Natural killer cell treated with Interleukin-12 subunit alpha and Interleukin-12 subunit beta and Interleukin-15 and Interleukin-18, amount 100 ng/mL, for 72 hours (primary cell): ENCODE data around the gene GALNS. TPM values are rescaled to one million over a fixed set of nuclear protein-coding genes. Genes with fewer than 3 reads are reported as not detected.

Experiments used
- ATAC-seq, 2 donors: fragments of 150-1000 bp; cut with Tn5 transposase in 1 of 2; sonication (Bioruptor Pico), chemical (Tn5 transposase) in 1 of 2; 2 replicates each; pipeline ENCODE4 v1.10.0; 2021
- DNase-seq: peaks from one replicate; pipeline ENCODE4 v3.0.0; 2022; ENCODE audit warnings: low spot score
- H3K27ac Mint-ChIP-seq, 2 donors: 1 replicate in 1 of 2; 2 replicates in 1 of 2; pipeline ENCODE4 v1.8.0; 2022; ENCODE audit warnings: mixed read lengths in 2 of 2, mild to moderate bottlenecking in 1 of 2, moderate library complexity in 1 of 2
- H3K27me3 Mint-ChIP-seq, 2 donors: 1 replicate in 1 of 2; 2 replicates in 1 of 2; pipeline ENCODE4 v1.8.0; 2022; ENCODE audit warnings: mixed read lengths in 2 of 2
- H3K36me3 Mint-ChIP-seq: one replicate; pipeline ENCODE4 v1.8.0; 2022; ENCODE audit warnings: mixed read lengths
- H3K4me1 Mint-ChIP-seq, 2 donors: 1 replicate in 1 of 2; 2 replicates in 1 of 2; pipeline ENCODE4 v1.8.0; 2022; ENCODE audit warnings: low read depth in 2 of 2, mixed read lengths in 2 of 2, mild to moderate bottlenecking in 1 of 2
- H3K4me3 Mint-ChIP-seq: one replicate; pipeline ENCODE4 v1.8.0; 2022; ENCODE audit warnings: mixed read lengths
- H3K9me3 Mint-ChIP-seq: 2 replicates; pipeline ENCODE4 v1.8.0; 2022; ENCODE audit warnings: mixed read lengths
- total RNA-seq, 2 donors: library from RNA; stranded (reverse); gene quantifications; one replicate each; pipeline ENCODE4 v1.2.3, GENCODE V29; 2022

Gene GALNS
- 10 to 100 TPM; 27.3 to 46.3 TPM for total RNA-seq

GRCh38 chr16:88856828-88857727 is at the start of gene GALNS, which contains the start of gene TRAPPC2L:
GALNS (minus strand) TSS chr16:88856947; CDS start chr16:88856877, 70 bp downstream.
TRAPPC2L (plus strand) TSS chr16:88857127; CDS start chr16:88857151, 24 bp downstream.
- H3K36me3 Mint-ChIP-seq = peaks cover 5% of the 10 kb centered on the region
- H3K4me3 Mint-ChIP-seq = peak within 1 kb of the TSS; percentile 100
- H3K27ac Mint-ChIP-seq = peak within 1 kb of the TSS; percentile 89 to 92
- H3K9me3 Mint-ChIP-seq = no peaks in the 10 kb centered on the region
- H3K27me3 Mint-ChIP-seq = no peaks in the 10 kb centered on the region
- ATAC-seq (peak; percentile 96 to 98), DNase-seq (peak; percentile 99)
- H3K4me1 Mint-ChIP-seq = peaks cover 22 to 24% of the 10 kb centered on the region in 2 donors

- ATAC-seq = no peak
- no peak for DNase-seq
- Mint-ChIP-seq H3K27ac (no peak overlapping the region), H3K4me3 (no peak overlapping the region), H3K4me1 (peaks cover 8 to 9% of the 10 kb centered on the region in 2 donors), H3K9me3 (no peaks in the 10 kb centered on the region), H3K36me3 (no peaks in the 10 kb centered on the region), H3K27me3 (peaks cover 0 to 2% of the 10 kb centered on the region in 2 donors)
Observed at GRCh38 chr16:88906020-88906419, 49.3 kb upstream of the GALNS start.

- DNase-seq = no peak
- peaks cover 0 to 2% of the 10 kb centered on the region in 2 donors for H3K27me3 Mint-ChIP-seq
- no peaks in the 10 kb centered on the region for H3K9me3 Mint-ChIP-seq
- no peak overlapping the region for H3K27ac Mint-ChIP-seq
- H3K4me3 Mint-ChIP-seq = no peak overlapping the region
- H3K4me1 Mint-ChIP-seq = peaks cover 8 to 9% of the 10 kb centered on the region in 2 donors
- H3K36me3 Mint-ChIP-seq = no peaks in the 10 kb centered on the region
- ATAC-seq = peak in 1 of 2 donors; percentile 54
Observed at GRCh38 chr16:88905563-88905962, 48.8 kb upstream of the GALNS start.

- DNase-seq = no peak
- H3K4me1 Mint-ChIP-seq = peaks cover 8 to 9% of the 10 kb centered on the region in 2 donors
- H3K4me3 Mint-ChIP-seq = no peak overlapping the region
- no peaks in the 10 kb centered on the region for H3K9me3 Mint-ChIP-seq
- H3K36me3 Mint-ChIP-seq = no peaks in the 10 kb centered on the region
- no peak for ATAC-seq
- no peak overlapping the region for H3K27ac Mint-ChIP-seq
- peaks cover 0 to 2% of the 10 kb centered on the region in 2 donors for H3K27me3 Mint-ChIP-seq
Observed at GRCh38 chr16:88904676-88905365, 48.1 kb upstream of the GALNS start.

GRCh38 chr16:88903267-88903666 is 46.5 kb upstream of the GALNS start:
- Mint-ChIP-seq H3K27me3 (peaks cover 0 to 2% of the 10 kb centered on the region in 2 donors), H3K27ac (no peak overlapping the region), H3K9me3 (no peaks in the 10 kb centered on the region), H3K4me3 (no peak overlapping the region), H3K36me3 (no peaks in the 10 kb centered on the region), H3K4me1 (peaks cover 8 to 9% of the 10 kb centered on the region in 2 donors)
- DNase-seq (no peak), ATAC-seq (no peak)

DNA sequence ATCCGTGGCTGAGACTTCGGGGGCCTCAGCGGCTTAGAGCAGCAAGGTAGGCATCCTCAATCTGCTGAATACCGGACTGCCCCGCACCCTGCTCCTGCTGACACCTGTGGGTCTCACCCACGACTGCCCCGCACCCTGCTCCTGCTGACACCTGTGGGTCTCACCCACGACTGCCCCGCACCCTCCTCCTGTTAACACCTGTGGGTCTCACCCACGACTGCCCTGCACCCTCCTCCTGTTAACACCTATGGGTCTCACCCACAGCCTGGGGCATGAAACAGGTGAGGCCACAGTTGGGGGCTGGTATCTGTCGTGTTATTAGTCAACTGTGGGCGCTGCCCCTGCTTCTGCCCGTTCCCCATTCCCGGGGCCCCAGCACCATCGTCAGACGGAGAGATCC is 46.0 kb upstream of the GALNS start:
- Mint-ChIP-seq H3K4me1 (peaks cover 8 to 9% of the 10 kb centered on the region in 2 donors), H3K4me3 (no peak overlapping the region), H3K27ac (no peak overlapping the region), H3K27me3 (peaks cover 0 to 2% of the 10 kb centered on the region in 2 donors), H3K36me3 (no peaks in the 10 kb centered on the region), H3K9me3 (no peaks in the 10 kb centered on the region)
- ATAC-seq (no peak), DNase-seq (no peak)

- Mint-ChIP-seq H3K4me3 (no peak overlapping the region), H3K36me3 (no peaks in the 10 kb centered on the region), H3K9me3 (no peaks in the 10 kb centered on the region), H3K4me1 (peaks cover 8 to 9% of the 10 kb centered on the region in 2 donors), H3K27me3 (peaks cover 0 to 2% of the 10 kb centered on the region in 2 donors), H3K27ac (no peak overlapping the region)
- DNase-seq (no peak), ATAC-seq (no peak)
Observed at GRCh38 chr16:88901718-88902337, 45.1 kb upstream of the GALNS start.

DNA sequence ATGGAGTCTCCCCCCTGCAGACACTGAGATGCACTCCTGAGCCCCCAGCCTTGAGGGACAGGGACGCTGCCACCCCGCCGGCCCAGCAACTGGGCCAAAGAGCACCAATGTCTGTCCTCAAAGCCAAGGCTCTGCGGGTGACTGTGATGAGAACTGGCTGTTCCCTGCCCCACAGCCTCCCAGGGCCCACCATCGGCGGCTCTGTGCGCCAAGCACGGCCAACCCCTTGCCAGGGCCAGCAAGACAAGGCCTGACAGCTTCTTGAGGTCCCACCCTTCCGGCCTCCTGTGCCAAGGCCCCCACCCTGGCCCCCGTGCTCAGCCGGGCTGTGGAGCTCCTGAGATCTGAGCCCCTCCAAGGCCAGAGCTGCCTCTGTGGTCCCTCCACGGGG is 43.9 kb upstream of the GALNS start:
- Mint-ChIP-seq H3K9me3 (no peaks in the 10 kb centered on the region), H3K36me3 (no peaks in the 10 kb centered on the region), H3K27me3 (peaks cover 0 to 2% of the 10 kb centered on the region in 2 donors), H3K4me1 (peaks cover 2 to 4% of the 10 kb centered on the region in 2 donors), H3K27ac (no peak overlapping the region), H3K4me3 (no peak overlapping the region)
- DNase-seq = no peak
- ATAC-seq = no peak

GRCh38 chr16:88899901-88900661 is 43.3 kb upstream of the GALNS start:
- no peak overlapping the region for H3K4me3 Mint-ChIP-seq
- no peaks in the 10 kb centered on the region for H3K9me3 Mint-ChIP-seq
- H3K27me3 Mint-ChIP-seq = peaks cover 0 to 2% of the 10 kb centered on the region in 2 donors
- ATAC-seq = no peak
- no peaks in the 10 kb centered on the region for H3K36me3 Mint-ChIP-seq
- peaks cover 2 to 4% of the 10 kb centered on the region in 2 donors for H3K4me1 Mint-ChIP-seq
- no peak for DNase-seq
- no peak overlapping the region for H3K27ac Mint-ChIP-seq

- Mint-ChIP-seq H3K4me1 (peaks cover 0 to 2% of the 10 kb centered on the region in 2 donors), H3K36me3 (no peaks in the 10 kb centered on the region), H3K27me3 (peaks cover 0 to under 1% of the 10 kb centered on the region in 2 donors), H3K9me3 (no peaks in the 10 kb centered on the region), H3K4me3 (no peak overlapping the region), H3K27ac (no peak overlapping the region)
- ATAC-seq = no peak
- no peak for DNase-seq
Observed at GRCh38 chr16:88897696-88898425, 41.1 kb upstream of the GALNS start.

- Mint-ChIP-seq H3K36me3 (no peaks in the 10 kb centered on the region), H3K4me1 (no peaks in the 10 kb centered on the region), H3K27ac (no peak overlapping the region), H3K4me3 (no peak overlapping the region), H3K27me3 (no peaks in the 10 kb centered on the region), H3K9me3 (no peaks in the 10 kb centered on the region)
- DNase-seq = no peak
- no peak for ATAC-seq
Observed at GRCh38 chr16:88896238-88897070, 39.7 kb upstream of the GALNS start.

GRCh38 chr16:88895335-88895734 is 38.6 kb upstream of the GALNS start:
- H3K36me3 Mint-ChIP-seq = no peaks in the 10 kb centered on the region

More at GRCh38 chr16:88895335-88895734, 38.6 kb upstream of the GALNS start:
- no peak for ATAC-seq
- no peak for DNase-seq
- H3K4me1 Mint-ChIP-seq = no peaks in the 10 kb centered on the region
- no peaks in the 10 kb centered on the region for H3K27me3 Mint-ChIP-seq
- H3K27ac Mint-ChIP-seq = no peak overlapping the region
- no peaks in the 10 kb centered on the region for H3K9me3 Mint-ChIP-seq
- no peak overlapping the region for H3K4me3 Mint-ChIP-seq
